ENCODE data around the gene MMP10. TPM values are rescaled to one million over a fixed set of nuclear protein-coding genes. Genes with fewer than 3 reads are reported as not detected.

MMP10 gene
- total RNA-seq, 1 donor: 3.6 TPM

Other genes starting within 250 kb of the MMP10 start
- gene MMP7, start 249.9 kb downstream of the MMP10 start, total RNA-seq (ENCODE audit: low replicate concordance): not detected in 2 replicates
- gene MMP20, start 155.3 kb downstream of the MMP10 start, total RNA-seq (ENCODE audit: low replicate concordance): not detected in 2 replicates
- gene MMP27, start 74.9 kb downstream of the MMP10 start, total RNA-seq (ENCODE audit: low replicate concordance): 0.18 TPM in 1 of 2 replicates, not detected in the other
- gene MMP8, start 55.7 kb downstream of the MMP10 start, total RNA-seq (ENCODE audit: low replicate concordance): 0.41 TPM in 1 of 2 replicates, not detected in the other
- gene MMP1, start 17.5 kb upstream of the MMP10 start, total RNA-seq (ENCODE audit: low replicate concordance): 13.2 and 3,834 TPM in 2 replicates
- gene MMP3, start 63.0 kb upstream of the MMP10 start, total RNA-seq (ENCODE audit: low replicate concordance): 3.3 TPM in 1 of 2 replicates, not detected in the other
- not detected in 2 replicates for gene MMP12, start 94.4 kb upstream of the MMP10 start, total RNA-seq (ENCODE audit: low replicate concordance)
- not detected in 2 replicates for gene MMP13, start 175.1 kb upstream of the MMP10 start, total RNA-seq (ENCODE audit: low replicate concordance)